GM18858 (cell line): ENCODE measurements around the gene AKAP8L.
"Not testable (repeated sequence)": the region's sequence is repeated elsewhere in the genome, so short reads cannot be mapped to it uniquely, and the experiment has no call there.

Experiments used
- ATAC-seq: cut with Tn5 transposase; IDR thresholded peaks from one replicate; pipeline ENCODE4 v1.9.1; 2021; ENCODE audit not compliant: unreplicated experiment

The AKAP8L gene

GRCh38 chr19:15360015-15360414 lies 58.8 kb downstream of the AKAP8L start:
- ATAC-seq = not testable (repeated sequence)

GRCh38 chr19:15358918-15359317 lies 59.9 kb downstream of the AKAP8L start:
- ATAC-seq = no peak

- no peak for ATAC-seq
Observed at GRCh38 chr19:15357906-15358305, 60.9 kb downstream of the AKAP8L start.

- ATAC-seq = no peak
Observed at GRCh38 chr19:15354566-15355296, 64.1 kb downstream of the AKAP8L start.

- no peak for ATAC-seq
Observed at GRCh38 chr19:15353908-15354307, 64.9 kb downstream of the AKAP8L start.

- not testable (repeated sequence) for ATAC-seq
Observed at GRCh38 chr19:15352535-15352934, 66.3 kb downstream of the AKAP8L start.

- ATAC-seq = not testable (repeated sequence)
Observed at GRCh38 chr19:15341328-15341727, 77.5 kb downstream of the AKAP8L start.

GRCh38 chr19:15340086-15340485 lies 78.7 kb downstream of the AKAP8L start:
- ATAC-seq = no peak

- no peak for ATAC-seq
Observed at GRCh38 chr19:15337202-15337601, 81.6 kb downstream of the AKAP8L start.

GRCh38 chr19:15335992-15336391 lies 82.8 kb downstream of the AKAP8L start:
- not testable (repeated sequence) for ATAC-seq

- ATAC-seq = peak; percentile 36
Observed at GRCh38 chr19:15332311-15332996, 86.3 kb downstream of the AKAP8L start, which contains the start of gene BRD4. TSS of gene BRD4 (minus strand) at chr19:15332539. CDS start at chr19:15273099, 59,440 bp downstream.

- ATAC-seq = peak; percentile 24
Observed at GRCh38 chr19:15331419-15332310, 87.1 kb downstream of the AKAP8L start.

- ATAC-seq = no peak
Observed at GRCh38 chr19:15330801-15331418, 87.9 kb downstream of the AKAP8L start.
